ENCODE results near the gene WDHD1.

DNA sequence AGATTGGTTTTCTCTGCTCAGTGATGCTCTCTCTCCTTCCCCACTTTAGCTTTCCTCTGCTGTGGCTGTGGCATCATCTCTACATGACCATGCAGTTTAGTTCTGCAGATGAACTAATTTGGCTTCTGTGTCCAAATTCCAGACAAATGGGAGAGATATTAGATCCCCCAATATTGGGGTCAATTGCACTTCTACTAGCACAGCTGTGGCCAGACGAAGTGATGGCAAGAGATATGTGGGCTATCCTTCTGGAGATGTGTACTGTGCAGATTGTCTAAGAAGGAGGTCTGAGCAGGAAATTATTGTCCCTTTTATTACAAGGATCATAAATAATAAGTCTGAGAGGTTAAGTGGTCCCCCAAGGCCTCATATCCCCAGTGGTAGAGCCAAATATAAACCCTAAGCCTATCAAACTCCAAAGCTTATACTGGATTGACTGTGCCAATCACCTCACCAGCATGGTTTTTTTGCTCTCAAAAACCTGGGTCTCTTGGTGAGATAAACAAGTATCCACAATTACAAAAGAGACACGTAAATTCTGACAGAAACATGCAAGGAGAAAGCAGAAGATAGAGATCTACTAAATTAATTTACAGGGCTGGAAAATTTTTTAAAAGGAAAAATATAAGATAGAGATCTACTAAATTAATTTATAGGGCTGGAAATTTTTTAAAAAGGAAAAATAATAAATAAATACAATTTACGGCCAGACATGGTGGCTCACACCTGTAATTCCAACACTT, 95.1 kb downstream of the WDHD1 start:
- TF ChIP-seq, protein P1, sequence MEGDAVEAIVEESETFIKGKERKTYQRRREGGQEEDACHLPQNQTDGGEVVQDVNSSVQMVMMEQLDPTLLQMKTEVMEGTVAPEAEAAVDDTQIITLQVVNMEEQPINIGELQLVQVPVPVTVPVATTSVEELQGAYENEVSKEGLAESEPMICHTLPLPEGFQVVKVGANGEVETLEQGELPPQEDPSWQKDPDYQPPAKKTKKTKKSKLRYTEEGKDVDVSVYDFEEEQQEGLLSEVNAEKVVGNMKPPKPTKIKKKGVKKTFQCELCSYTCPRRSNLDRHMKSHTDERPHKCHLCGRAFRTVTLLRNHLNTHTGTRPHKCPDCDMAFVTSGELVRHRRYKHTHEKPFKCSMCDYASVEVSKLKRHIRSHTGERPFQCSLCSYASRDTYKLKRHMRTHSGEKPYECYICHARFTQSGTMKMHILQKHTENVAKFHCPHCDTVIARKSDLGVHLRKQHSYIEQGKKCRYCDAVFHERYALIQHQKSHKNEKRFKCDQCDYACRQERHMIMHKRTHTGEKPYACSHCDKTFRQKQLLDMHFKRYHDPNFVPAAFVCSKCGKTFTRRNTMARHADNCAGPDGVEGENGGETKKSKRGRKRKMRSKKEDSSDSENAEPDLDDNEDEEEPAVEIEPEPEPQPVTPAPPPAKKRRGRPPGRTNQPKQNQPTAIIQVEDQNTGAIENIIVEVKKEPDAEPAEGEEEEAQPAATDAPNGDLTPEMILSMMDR (IDR thresholded peaks at IDR 0.05): no peak
- TF ChIP-seq POLR2A (IDR thresholded peaks at IDR 0.05): no peak

All from uterus (tissue), 2 donors.